Left lung (tissue), 14 donors: ENCODE measurements around the gene OXLD1. TPM values are rescaled to one million over a fixed set of nuclear protein-coding genes. Genes with fewer than 3 reads are reported as not detected.
A peak's percentile ranks its signal among the peaks of the same experiment; 100 is the strongest.

ENCODE experiments used
- ATAC-seq: fragments of 200-7000 bp; cut with Tn5 transposase; one replicate; pipeline ENCODE4 v1.9.1; 2020; ENCODE audit warnings: moderate library complexity
- DNase-seq, 4 donors: peaks; one replicate each; pipeline ENCODE4 v3.0.0-alpha.2; 2013 to 2020
- H3K27ac ChIP-seq, 2 donors: fragments of 200-600 bp; sonication (generic) in 1 of 2; one replicate each; pipeline versions ENCODE4 v1.5.0 to v1.8.0; 2020 to 2021
- H3K27me3 ChIP-seq, 2 donors: fragments of 200-600 bp; sonication (generic) in 1 of 2; one replicate each; pipeline versions ENCODE4 v1.5.0 to v1.8.0; 2020 to 2021
- H3K36me3 ChIP-seq, 2 donors: fragments of 200-600 bp; sonication (generic) in 1 of 2; one replicate each; pipeline versions ENCODE4 v1.5.0 to v1.8.0; 2020 to 2021
- H3K4me1 ChIP-seq, 2 donors: fragments of 200-600 bp; one replicate each; pipeline ENCODE4 v1.8.0; 2021
- H3K4me3 ChIP-seq, 2 donors: fragments of 200-600 bp; sonication (generic) in 1 of 2; one replicate each; pipeline versions ENCODE4 v1.5.0 to v1.8.0; 2020 to 2021; ENCODE audit warnings: mild to moderate bottlenecking in 1 of 2
- H3K9me3 ChIP-seq, 2 donors: fragments of 200-600 bp; sonication (generic) in 1 of 2; one replicate each; pipeline versions ENCODE4 v1.5.0 to v1.8.0; 2020 to 2021
- CTCF ChIP-seq, 2 donors: fragments of 200-600 bp; sonication (generic) in 1 of 2; IDR thresholded peaks; one replicate each; pipeline versions ENCODE4 v1.5.0 to v1.8.0; 2021; ENCODE audit warnings: antibody characterized with exemption in 2 of 2
- intact Hi-C, 2 donors: fragments of 100-400 bp; cut with DNase I; formaldehyde crosslinking; loops; one replicate each; pipeline versions ENCODE4 v1.11.2 to v1.14.2; 2022
- long read RNA-seq, 12 donors: library from polyadenylated mRNA in 2 of 12; unstranded in 2 of 12; transcript quantifications; one replicate each; pipeline ENCODE4 v2.0.0 and lab custom pipeline, GENCODE V29; 2019 to 2026
- polyA plus RNA-seq, 6 donors: library from polyadenylated mRNA; unstranded; fragments of 120-200 nt; gene quantifications; one replicate each; pipeline ENCODE4 v1.2.1, GENCODE V29; 2013; ENCODE audit not compliant: insufficient read length in 6 of 6
- total RNA-seq, 2 donors: library from RNA; stranded (reverse); fragmentation: NEBNext Ultra II Directional; extraction: Animal tissue kit (Norgen Biotek cat#: 25700); gene quantifications; one replicate each; pipeline ENCODE4 v1.2.1, GENCODE V29; 2021
- donor health status: DM: no; HTN: yes; CAD: no.
- donor health status: DM: no; HTN: no; CAD: no.

OXLD1 gene
- total RNA-seq (10 to 100 TPM; 26.2 to 33.8 TPM), polyA plus RNA-seq (10 to 100 TPM in 4 of 6 donors, 1 to 10 TPM in 2; 8.9 to 15.1 (median 12.6) TPM)
- long read RNA-seq, donor 1, transcript OXLD1-201 (2 exons, 620 nt), result minor isoform, 5 of 37 reads
- long read RNA-seq, donor 1, transcript OXLD1-206 (1 exons, 1,600 nt), result major isoform, 27 of 37 reads
- long read RNA-seq, donor 1, partial matches to known transcripts, result 0 of 37 reads
- long read RNA-seq, donor 1, other reads (novel, unspliced or antisense), result 0 of 37 reads
- long read RNA-seq, donor 2, transcript OXLD1-206 (1 exons, 1,600 nt), result major isoform, 21 of 35 reads
- long read RNA-seq, donor 2, partial matches to known transcripts, result 0 of 35 reads
- long read RNA-seq, donor 2, other reads (novel, unspliced or antisense), result 0 of 35 reads
- long read RNA-seq, donor 3, transcript OXLD1-206 (1 exons, 1,600 nt), result major isoform, 10 of 15 reads
- long read RNA-seq, donor 3, partial matches to known transcripts, result 0 of 15 reads
- long read RNA-seq, donor 3, other reads (novel, unspliced or antisense), result 0 of 15 reads
- long read RNA-seq, donor 4, transcript OXLD1-201 (2 exons, 620 nt), result minor isoform, 13 of 53 reads
- long read RNA-seq, donor 4, transcript OXLD1-206 (1 exons, 1,600 nt), result major isoform, 19 of 53 reads
- long read RNA-seq, donor 4, transcript OXLD1-207 (2 exons, 821 nt), result minor isoform, 15 of 53 reads
- long read RNA-seq, donor 4, partial matches to known transcripts, result 0 of 53 reads
- long read RNA-seq, donor 4, other reads (novel, unspliced or antisense), result 1 of 53 reads
- long read RNA-seq, donor 5, transcript OXLD1-201 (2 exons, 620 nt), result minor isoform, 5 of 31 reads
- long read RNA-seq, donor 5, transcript OXLD1-206 (1 exons, 1,600 nt), result major isoform, 21 of 31 reads
- long read RNA-seq, donor 5, partial matches to known transcripts, result 0 of 31 reads
- long read RNA-seq, donor 5, other reads (novel, unspliced or antisense), result 0 of 31 reads
- long read RNA-seq, donor 6, transcript OXLD1-206 (1 exons, 1,600 nt), result major isoform, 12 of 26 reads
- long read RNA-seq, donor 6, transcript OXLD1-201 (2 exons, 620 nt), result minor isoform, 5 of 26 reads
- long read RNA-seq, donor 6, partial matches to known transcripts, result 0 of 26 reads
- long read RNA-seq, donor 6, other reads (novel, unspliced or antisense), result 0 of 26 reads
- long read RNA-seq, donor 7, transcript OXLD1-206 (1 exons, 1,600 nt), result major isoform, 12 of 16 reads
- long read RNA-seq, donor 7, partial matches to known transcripts, result 0 of 16 reads
- long read RNA-seq, donor 7, other reads (novel, unspliced or antisense), result 0 of 16 reads
- long read RNA-seq, donor 8, transcript OXLD1-206 (1 exons, 1,600 nt), result major isoform, 21 of 28 reads
- long read RNA-seq, donor 8, partial matches to known transcripts, result 0 of 28 reads
- long read RNA-seq, donor 8, other reads (novel, unspliced or antisense), result 0 of 28 reads
- long read RNA-seq, donor 9, result 0 reads
- long read RNA-seq, donor 10, transcript OXLD1-206 (1 exons, 1,600 nt), result major isoform, 19 of 54 reads
- long read RNA-seq, donor 10, transcript OXLD1-201 (2 exons, 620 nt), result minor isoform, 16 of 54 reads
- long read RNA-seq, donor 10, transcript OXLD1-207 (2 exons, 821 nt), result minor isoform, 11 of 54 reads
- long read RNA-seq, donor 10, partial matches to known transcripts, result 0 of 54 reads
- long read RNA-seq, donor 10, other reads (novel, unspliced or antisense), result 1 of 54 reads
- long read RNA-seq, donor 11, result 0 reads
- long read RNA-seq, donor 12, transcript OXLD1-206 (1 exons, 1,600 nt), result major isoform, 11 of 14 reads
- long read RNA-seq, donor 12, partial matches to known transcripts, result 0 of 14 reads
- long read RNA-seq, donor 12, other reads (novel, unspliced or antisense), result 0 of 14 reads

DNA sequence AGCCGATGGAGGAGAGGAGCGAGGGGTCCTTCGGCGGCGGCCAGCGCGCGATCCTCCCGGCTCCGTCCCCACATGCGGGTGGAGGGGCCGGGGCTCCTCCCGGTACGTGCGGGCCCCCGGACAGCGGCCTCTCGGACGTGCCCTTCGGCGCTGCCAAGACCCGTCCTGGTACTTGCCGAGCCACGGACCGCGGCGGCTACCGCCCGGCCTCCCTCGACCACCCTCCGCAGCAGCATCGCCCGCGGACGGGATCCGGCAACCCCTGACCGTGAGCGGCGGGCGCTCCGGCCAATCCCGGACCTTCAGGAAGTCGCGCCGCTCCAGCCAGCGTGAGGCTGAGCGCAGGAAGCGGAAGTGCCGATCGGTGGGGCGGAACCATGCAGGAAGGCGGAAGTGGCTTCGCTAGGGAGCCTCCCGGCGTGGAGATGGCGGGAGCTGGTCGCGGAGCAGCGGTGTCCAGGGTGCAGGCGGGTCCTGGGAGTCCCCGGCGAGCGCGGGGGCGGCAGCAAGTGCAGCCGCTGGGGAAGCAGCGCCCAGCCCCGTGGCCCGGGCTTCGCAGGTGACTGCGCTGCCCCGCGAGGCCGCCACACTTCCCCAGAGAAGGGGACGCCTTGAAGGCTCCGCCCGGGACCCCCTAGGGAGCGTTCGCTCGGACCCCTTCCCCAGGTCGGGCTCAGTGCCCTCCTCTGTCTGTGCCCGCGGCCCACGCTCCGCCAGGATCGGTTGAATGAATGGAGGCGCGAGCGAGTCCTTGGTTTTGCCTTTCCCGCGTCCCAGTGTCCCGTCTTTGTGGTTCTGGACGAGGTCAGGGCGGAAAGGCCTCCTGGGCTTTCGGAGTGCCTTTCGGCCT, at the start of gene OXLD1, which contains the start of gene CCDC137:
Gene OXLD1, minus strand, starts transcription at position 264 of the 850 bp plus-strand sequence. Its CDS starts 28 bp downstream, at position 236.
Gene CCDC137, plus strand, starts transcription at position 396 of the 850 bp plus-strand sequence. Its CDS starts 30 bp downstream, at position 426.
- Histone ChIP-seq H3K27me3 (no peaks in the 10 kb centered on the region), H3K9me3 (no peaks in the 10 kb centered on the region), H3K4me3 (peak within 1 kb of the TSS; percentile 91 to 100), H3K4me1 (peaks cover 18 to 32% of the 10 kb centered on the region in 2 donors), H3K36me3 (peaks cover 0 to 39% of the 10 kb centered on the region in 2 donors), H3K27ac (peak within 1 kb of the TSS; percentile 78 to 94)
- TF ChIP-seq CTCF (IDR thresholded peaks at IDR 0.05), result no peak
- DNase-seq (peak; percentile 89 to 99 (median 97)), ATAC-seq (peak; percentile 99)
- intact Hi-C loops, result no loop called here

GRCh38 chr17:81715107-81715871, 48.9 kb upstream of the OXLD1 start:
- no peak overlapping the region for H3K4me3 ChIP-seq
- no peak for TF ChIP-seq CTCF (IDR thresholded peaks at IDR 0.05)
- ATAC-seq (no peak), DNase-seq (no peak)
- H3K27ac ChIP-seq, result no peak overlapping the region
- H3K36me3 ChIP-seq, result peaks cover 0 to 28% of the 10 kb centered on the region in 2 donors
- H3K27me3 ChIP-seq, result no peaks in the 10 kb centered on the region
- H3K4me1 ChIP-seq, result peaks cover 23 to 35% of the 10 kb centered on the region in 2 donors
- no peaks in the 10 kb centered on the region for H3K9me3 ChIP-seq
- intact Hi-C loops, result no loop called here

- no peaks in the 10 kb centered on the region for H3K27me3 ChIP-seq
- ATAC-seq (no peak), DNase-seq (no peak)
- H3K36me3 ChIP-seq, result peaks cover 0 to 24% of the 10 kb centered on the region in 2 donors
- H3K9me3 ChIP-seq, result no peaks in the 10 kb centered on the region
- no peak overlapping the region for H3K27ac ChIP-seq
- H3K4me1 ChIP-seq, result peaks cover 23 to 42% of the 10 kb centered on the region in 2 donors
- TF ChIP-seq CTCF (IDR thresholded peaks at IDR 0.05), result no peak
- intact Hi-C loops, result no loop called here
- H3K4me3 ChIP-seq, result no peak overlapping the region
Observed at GRCh38 chr17:81714412-81715106, 48.2 kb upstream of the OXLD1 start.
